Stimulated activated CD4-positive, alpha-beta T cell treated with anti-CD3 and anti-CD28 coated beads, Interleukin-1b, Interleukin-23, amount 100 ng/mL, for 48 hours (primary cell): Measurements from ENCODE around the gene MARCHF3.
"Not testable (repeated sequence)": the region's sequence is repeated elsewhere in the genome, so short reads cannot be mapped to it uniquely, and the experiment has no call there.

Experiments
- DNase-seq: peaks from one replicate; pipeline ENCODE4 v3.0.0-alpha.2; 2020

MARCHF3 gene

GRCh38 chr5:127011153-127011552 is 19.2 kb downstream of the MARCHF3 start:
- DNase-seq = no peak

GRCh38 chr5:127010362-127010761 is 20.0 kb downstream of the MARCHF3 start:
- no peak for DNase-seq

GRCh38 chr5:127009784-127010183 is 20.6 kb downstream of the MARCHF3 start:
- no peak for DNase-seq

- no peak for DNase-seq
Observed at GRCh38 chr5:127008300-127008975, 21.9 kb downstream of the MARCHF3 start.

- DNase-seq = no peak
Observed at GRCh38 chr5:127007522-127007921, 22.8 kb downstream of the MARCHF3 start.

- no peak for DNase-seq
Observed at GRCh38 chr5:127006744-127007143, 23.6 kb downstream of the MARCHF3 start.

- not testable (repeated sequence) for DNase-seq
Observed at GRCh38 chr5:127005282-127005681, 25.1 kb downstream of the MARCHF3 start.

GRCh38 chr5:127004721-127005120 is 25.6 kb downstream of the MARCHF3 start:
- DNase-seq = no peak

- no peak for DNase-seq
Observed at GRCh38 chr5:127003798-127004495, 26.4 kb downstream of the MARCHF3 start.

- no peak for DNase-seq
Observed at GRCh38 chr5:127002390-127002789, 28.0 kb downstream of the MARCHF3 start.

- no peak for DNase-seq
Observed at GRCh38 chr5:127001621-127002296, 28.6 kb downstream of the MARCHF3 start.

- DNase-seq = no peak
Observed at GRCh38 chr5:126998895-126999570, 31.3 kb downstream of the MARCHF3 start.

GRCh38 chr5:126998201-126998631 is 32.1 kb downstream of the MARCHF3 start:
- DNase-seq = no peak

- no peak for DNase-seq
Observed at GRCh38 chr5:126995689-126996088, 34.7 kb downstream of the MARCHF3 start.

GRCh38 chr5:126995039-126995438 is 35.3 kb downstream of the MARCHF3 start:
- no peak for DNase-seq

- no peak for DNase-seq
Observed at GRCh38 chr5:126994485-126994884, 35.9 kb downstream of the MARCHF3 start.

GRCh38 chr5:126988021-126988569 is 42.3 kb downstream of the MARCHF3 start:
- DNase-seq = peak; percentile 33

GRCh38 chr5:126987271-126987899 is 43.0 kb downstream of the MARCHF3 start:
- no peak for DNase-seq

- no peak for DNase-seq
Observed at GRCh38 chr5:126984632-126985031, 45.7 kb downstream of the MARCHF3 start.

GRCh38 chr5:126983874-126984266 is 46.5 kb downstream of the MARCHF3 start:
- no peak for DNase-seq

GRCh38 chr5:126982926-126983873 is 47.2 kb downstream of the MARCHF3 start:
- no peak for DNase-seq
